GM12878 (cell line): ENCODE results near the gene COL16A1.

Experiments
- JUNB ChIP-seq: IDR thresholded peaks from 2 replicates; pipeline ENCODE4 v1.6.1; 2016; ENCODE audit warnings: antibody characterized with exemption, mild to moderate bottlenecking
- POLR2AphosphoS5 ChIP-seq: IDR thresholded peaks from 2 replicates; pipeline ENCODE4 v1.6.1; 2011; ENCODE audit warnings: mild to moderate bottlenecking, low read length, inconsistent platforms
- TF ChIP-seq, protein P1 (sequence below): IDR thresholded peaks from 2 replicates; pipeline ENCODE4 v1.6.1; 2012; ENCODE audit warnings: low read depth, low read length, improper control_type of control experiment

DNA sequence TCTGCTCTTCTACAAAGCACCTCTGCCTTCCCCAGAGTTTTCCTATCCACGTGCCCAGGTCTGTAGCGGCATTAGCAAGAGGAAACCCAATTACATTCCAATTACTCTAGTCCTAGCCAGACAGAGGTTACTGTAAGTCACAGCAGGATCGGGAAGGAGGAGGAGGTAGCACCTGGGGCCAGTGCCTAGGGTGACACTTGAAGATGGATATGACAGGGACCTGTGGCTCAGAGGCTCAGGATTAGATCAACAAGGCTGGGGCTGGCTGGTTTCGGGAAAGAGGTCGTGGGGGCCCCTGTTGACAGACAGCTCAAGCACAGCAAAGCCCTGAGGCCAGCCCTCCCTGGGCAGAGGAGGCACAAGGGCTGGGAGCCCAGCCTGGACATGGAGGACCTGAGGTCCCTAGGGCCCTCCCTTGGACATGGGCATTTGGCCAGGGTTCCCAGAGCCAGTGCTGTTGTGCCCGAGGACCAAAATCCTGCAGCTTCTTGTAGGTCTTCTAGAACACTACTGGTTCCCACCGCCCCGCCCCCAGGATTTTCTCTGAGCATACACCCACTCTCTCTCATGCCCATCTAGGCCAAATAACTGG is 89.3 kb downstream of the COL16A1 start:
- TF ChIP-seq JUNB (no peak), POLR2AphosphoS5 (no peak)
- TF ChIP-seq, protein P1, sequence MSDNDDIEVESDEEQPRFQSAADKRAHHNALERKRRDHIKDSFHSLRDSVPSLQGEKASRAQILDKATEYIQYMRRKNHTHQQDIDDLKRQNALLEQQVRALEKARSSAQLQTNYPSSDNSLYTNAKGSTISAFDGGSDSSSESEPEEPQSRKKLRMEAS, result no peak
